Measurements from ENCODE around the gene AMER3.

AMER3 gene

DNA sequence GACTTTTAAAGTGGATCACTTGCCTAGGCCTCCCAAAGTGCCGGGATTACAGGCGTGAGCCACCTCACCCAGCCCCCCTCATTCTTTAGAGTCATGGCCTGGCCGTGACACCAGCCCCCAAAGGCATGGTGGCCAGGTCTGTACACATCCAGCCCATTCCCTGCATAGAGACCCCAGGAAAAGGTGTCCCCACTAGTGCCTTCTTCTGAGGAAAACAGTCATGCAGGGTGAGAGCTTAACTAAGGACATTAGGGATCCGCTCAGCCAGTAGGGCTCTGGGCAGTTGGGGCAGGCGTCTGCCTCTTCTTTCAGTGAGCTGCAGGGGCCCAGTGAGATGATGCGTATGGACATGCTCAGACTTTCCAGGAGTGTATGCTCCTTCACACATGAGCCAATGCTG, 5.7 kb upstream of the AMER3 start:
- no peak for DNase-seq (ENCODE audit: low spot score)

DNA sequence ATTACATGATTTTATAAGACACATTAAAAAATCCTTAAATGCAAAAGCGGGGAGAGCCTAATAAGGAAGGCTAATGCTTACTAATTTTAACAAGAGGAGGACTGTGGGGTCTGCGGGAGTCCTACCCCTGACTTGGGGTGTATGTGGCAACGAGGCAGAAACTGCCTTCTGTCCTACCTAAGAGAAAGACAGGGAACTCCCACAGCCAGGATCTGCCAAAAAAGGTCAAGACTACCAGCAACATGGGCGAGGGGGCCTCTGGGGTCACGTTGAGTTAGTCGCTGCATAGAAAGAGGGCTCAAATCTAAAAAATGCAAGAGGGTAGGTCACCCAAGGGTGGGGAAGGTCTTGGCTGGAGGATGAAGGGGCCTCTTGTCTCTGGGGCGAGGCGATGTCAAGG, 529 bp upstream of the AMER3 start:
- no peak for DNase-seq (ENCODE audit: low spot score)

DNA sequence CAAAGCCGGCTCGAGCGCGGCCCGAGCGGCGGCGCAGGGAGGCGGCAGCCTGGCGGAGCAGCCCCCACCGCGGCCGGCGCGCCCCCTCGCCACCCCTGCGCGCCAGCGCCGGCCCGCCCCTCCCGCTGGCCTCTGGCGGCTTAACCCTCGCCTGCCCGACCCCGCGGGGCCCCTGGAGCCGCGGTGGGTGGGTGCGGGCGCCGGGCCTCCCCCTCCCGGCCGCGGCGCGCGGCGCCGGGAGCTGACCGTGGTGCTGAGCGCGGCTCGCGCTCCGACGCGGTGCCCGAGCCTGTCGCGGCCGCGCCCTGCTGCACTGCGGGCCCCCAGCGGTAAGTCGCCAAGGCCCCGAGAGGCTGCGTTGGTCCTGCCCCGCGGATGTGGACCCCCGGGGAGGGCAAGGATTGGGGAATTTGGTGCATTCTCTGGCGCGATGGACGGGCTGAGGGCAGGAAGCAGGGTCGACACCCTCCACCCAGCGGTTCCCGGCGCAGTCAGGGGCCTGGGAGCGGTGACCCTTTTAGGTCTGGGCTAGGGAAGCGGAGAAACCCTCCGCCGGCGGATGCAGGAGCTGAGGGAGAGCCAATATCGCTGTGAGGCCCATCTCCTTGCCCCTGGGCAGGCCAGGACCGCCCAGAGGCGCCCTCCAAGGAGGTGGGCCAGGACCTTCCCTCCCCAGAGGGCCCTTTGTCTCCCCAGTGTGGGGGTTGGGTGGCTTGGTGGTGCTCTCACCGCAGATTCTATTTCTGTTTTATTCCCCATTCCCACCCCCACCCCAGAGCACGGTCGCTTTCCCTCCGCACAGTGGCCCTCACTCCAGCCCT, 923 bp downstream of the AMER3 start:
- peak; percentile 16 for DNase-seq (ENCODE audit: low spot score)

DNA sequence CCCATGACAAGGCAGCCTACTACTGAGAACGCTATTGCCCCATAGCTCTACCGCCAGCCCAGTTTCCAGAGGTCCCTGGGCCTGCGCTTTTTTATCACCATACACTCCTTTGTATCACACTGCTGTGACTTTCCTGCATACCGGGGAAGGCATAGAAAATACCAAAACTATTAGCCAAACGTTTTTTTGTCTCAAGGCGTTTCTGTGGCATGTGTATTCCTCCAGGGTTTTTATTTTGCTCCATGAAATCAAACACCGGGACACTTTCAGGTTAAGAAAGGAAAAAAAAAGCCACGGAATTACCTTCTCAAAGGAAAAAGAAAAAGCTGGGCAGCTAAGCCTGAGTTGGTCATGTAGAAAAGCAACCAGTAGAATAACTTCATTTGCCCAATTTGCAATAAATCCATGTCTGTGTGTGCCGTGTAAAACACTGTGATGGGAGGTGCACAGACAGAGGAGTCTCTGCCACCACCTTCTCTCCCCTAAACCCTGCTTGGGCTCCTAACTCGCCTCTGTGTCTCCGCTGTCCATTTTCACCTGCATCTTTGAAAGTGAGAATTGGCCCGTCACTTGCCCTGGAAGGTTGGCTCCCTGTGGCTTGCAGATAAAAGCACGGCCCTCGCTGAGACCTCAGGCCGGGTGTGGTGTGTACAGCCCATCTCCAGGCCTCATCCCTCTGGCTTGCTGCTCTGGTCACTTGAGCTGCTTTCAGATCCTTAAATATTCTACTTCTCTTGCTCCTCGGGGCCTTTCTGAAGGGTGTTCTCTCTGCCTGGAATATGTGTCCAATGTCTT, 1.7 kb downstream of the AMER3 start:
- no peak for DNase-seq (ENCODE audit: low spot score)

DNA sequence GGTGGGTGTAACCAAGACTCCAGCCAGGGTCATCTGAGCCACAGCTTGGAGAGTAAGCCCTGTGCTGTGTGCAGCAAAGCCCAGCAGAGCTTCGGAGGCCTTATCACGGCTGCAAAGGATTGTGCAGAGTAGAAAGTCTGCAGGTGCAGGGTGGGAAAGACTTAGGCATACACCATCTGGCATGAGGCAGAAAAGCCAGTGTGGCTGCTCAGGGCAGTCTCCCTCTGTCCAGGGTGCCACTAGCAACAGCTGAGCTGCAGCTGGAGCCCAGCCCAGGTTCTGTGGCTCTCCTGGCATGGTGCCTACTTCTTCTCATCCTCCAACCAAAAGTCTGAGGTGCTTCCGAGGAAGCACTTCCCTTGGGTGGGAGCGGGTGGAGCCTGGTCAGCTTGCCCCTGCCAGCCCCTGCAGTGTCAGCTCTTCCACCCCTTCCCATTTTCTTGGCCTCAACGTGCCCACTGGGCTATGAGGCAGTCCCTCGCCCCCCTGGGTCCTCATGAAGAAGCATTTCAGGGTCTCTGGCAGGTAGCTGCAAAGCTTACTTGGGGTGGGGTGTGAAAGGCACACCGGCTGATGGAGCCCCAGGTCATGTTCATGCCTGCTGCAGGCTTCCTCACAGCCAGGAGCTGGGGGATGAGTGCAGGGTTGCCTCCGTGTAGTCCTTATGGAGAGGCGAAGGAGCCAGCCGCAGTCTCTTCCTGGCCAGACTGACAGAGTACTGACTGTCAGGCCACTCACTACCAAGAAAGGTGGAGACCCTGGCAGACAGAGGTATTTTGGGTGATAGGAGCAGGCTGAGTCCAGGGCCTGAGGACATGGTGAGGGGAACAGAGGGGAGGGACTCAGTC, 4.8 kb downstream of the AMER3 start:
- no peak for DNase-seq (ENCODE audit: low spot score)

GRCh38 chr2:130760754-130761751, 5.7 kb downstream of the AMER3 start:
- no peak for DNase-seq (ENCODE audit: low spot score)

- DNase-seq (ENCODE audit: low spot score), result no peak
Measured at GRCh38 chr2:130762031-130762909, 6.9 kb downstream of the AMER3 start.

GRCh38 chr2:130762910-130763385, 7.6 kb downstream of the AMER3 start:
- no peak for DNase-seq (ENCODE audit: low spot score)

DNA sequence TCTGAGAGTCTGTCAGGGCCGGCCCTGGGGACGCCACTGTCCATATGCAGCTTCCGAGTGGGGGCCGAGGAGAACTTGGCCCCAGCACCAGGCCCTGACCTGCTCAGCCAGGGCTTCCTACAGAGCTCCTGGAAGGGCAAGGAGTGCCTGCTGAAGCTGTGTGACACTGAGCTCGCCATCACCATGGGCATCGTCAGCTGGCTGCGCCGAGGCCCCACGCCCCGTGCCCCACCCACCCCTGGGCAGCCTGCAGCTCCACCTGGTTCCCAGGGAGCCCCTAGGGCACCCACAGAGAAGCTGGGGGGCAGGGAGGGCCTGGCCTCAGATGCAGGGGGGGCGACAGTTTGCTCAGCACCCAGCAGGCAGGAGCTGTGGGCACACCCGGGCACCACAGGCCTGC, 8.1 kb downstream of the AMER3 start:
- DNase-seq (ENCODE audit: low spot score), result no peak

- DNase-seq (ENCODE audit: low spot score), result no peak
Measured at GRCh38 chr2:130764035-130764820, 8.9 kb downstream of the AMER3 start.

GRCh38 chr2:130764821-130765115, 9.4 kb downstream of the AMER3 start:
- DNase-seq (ENCODE audit: low spot score), result no peak

- no peak for DNase-seq (ENCODE audit: low spot score)
Measured at GRCh38 chr2:130765464-130765863, 10.1 kb downstream of the AMER3 start.

GRCh38 chr2:130766037-130766436, 10.7 kb downstream of the AMER3 start:
- DNase-seq (ENCODE audit: low spot score), result no peak

DNA sequence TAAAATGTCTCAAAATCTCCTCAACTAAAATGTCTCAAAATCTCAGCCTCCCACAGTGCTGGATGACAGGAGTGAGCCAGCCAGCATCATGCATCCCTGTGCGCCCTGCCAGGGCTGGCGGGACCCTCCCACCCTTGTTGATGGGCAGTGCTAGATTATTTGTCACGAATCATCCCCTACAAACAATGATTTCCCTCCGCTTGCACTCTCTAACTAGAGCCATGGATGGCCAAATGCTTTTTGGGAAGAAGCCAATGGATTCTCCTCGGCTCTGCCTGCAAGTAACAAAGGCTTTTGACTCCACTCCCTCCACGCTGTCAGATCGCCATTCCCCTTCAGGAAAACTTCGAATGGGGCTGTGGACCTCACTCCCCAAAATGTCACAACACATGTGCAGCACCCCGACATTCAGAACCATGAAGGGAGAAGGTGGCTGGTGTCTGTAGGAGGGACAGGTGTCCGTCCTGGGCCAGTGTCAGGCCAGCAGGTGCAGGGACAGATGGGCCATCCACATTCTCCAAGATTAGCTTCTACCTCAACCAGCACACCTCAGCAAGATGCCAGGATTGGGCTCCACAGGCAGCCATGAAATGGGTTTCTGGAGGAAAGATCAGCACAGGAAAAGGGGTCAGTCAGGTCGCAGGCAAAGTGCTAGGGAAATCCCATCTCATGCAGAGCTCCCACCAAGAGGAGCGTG, 11.5 kb downstream of the AMER3 start:
- DNase-seq (ENCODE audit: low spot score), result no peak

DNA sequence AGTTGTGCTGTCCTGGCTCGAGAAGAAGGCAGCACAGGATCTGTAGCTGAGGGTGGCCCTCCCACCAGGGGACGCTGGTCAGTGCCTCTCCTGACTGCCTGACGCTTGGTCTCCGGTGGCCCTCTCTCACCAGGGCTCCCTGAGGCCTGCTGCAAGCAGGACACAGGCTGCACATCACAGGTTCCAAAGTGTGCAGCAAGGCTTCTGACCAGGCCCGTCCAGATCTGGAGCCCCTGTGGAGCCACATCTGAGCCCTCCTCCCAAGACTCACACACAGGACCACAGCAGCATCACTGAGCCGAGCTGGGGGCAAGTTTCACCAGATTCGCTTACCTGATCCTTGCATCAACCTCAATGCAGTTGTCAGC, 12.1 kb downstream of the AMER3 start:
- no peak for DNase-seq (ENCODE audit: low spot score)

GRCh38 chr2:130768191-130768855, 13.0 kb downstream of the AMER3 start:
- no peak for DNase-seq (ENCODE audit: low spot score)

DNA sequence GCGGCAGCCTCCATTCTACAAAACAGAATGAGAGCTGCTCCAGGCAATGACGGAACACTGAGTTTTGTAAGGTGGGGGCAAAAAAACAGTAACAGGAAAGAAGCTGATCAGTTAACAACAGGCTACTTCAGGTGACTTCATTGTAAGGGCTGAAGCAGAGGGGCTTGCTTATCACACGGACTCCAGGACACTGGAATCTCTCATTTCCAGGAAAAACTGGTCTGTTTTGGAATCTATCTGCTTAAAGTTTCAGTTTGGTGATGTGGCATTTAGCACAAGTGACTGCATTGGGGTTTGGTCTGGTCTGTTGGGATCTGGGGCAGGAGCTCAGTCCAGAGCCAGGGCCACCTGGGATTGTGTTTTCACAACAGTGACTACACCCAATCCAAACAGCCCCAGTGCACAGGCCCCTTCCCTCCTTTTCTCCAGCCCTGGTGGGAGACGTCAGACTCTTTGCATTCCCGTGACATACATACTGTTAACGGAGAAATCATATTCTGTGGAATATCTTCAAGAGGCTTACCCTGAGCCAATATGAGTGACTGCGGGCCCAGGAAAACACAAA, 14.1 kb downstream of the AMER3 start:
- DNase-seq (ENCODE audit: low spot score), result no peak

GRCh38 chr2:130776550-130776949, 21.2 kb downstream of the AMER3 start:
- DNase-seq (ENCODE audit: low spot score), result no peak
